GM18508 (cell line): ENCODE data around the gene LAD1.

Source experiments
- ATAC-seq: cut with Tn5 transposase; IDR thresholded peaks from one replicate; pipeline ENCODE4 v1.9.1; 2021; ENCODE audit warnings: moderate number of reproducible peaks; ENCODE audit not compliant: insufficient read depth, unreplicated experiment

Gene LAD1

DNA sequence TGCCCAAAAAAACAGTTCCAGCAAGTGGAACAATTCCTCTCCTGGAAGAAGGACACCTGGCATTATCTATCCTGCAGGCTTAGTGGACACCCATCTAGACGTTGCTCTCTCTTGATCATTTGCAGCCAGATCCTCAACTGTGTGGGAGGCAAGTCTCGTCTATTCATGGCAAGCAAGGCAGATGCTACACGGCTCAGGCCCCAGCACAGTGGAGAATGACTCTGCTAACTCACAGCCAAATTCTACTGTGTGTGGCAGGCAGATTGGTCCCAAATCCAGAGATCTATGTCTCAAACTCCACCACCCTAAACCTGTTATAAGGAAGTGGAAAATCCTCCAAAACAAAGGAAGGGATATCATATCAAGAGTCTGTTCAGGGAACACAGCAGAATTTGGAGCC lies 28.6 kb downstream of the LAD1 start:
- no peak for ATAC-seq

GRCh38 chr1:201369209-201369608 lies 29.9 kb downstream of the LAD1 start:
- no peak for ATAC-seq

- ATAC-seq, result no peak
Measured at GRCh38 chr1:201366696-201367095, 32.4 kb downstream of the LAD1 start.

DNA sequence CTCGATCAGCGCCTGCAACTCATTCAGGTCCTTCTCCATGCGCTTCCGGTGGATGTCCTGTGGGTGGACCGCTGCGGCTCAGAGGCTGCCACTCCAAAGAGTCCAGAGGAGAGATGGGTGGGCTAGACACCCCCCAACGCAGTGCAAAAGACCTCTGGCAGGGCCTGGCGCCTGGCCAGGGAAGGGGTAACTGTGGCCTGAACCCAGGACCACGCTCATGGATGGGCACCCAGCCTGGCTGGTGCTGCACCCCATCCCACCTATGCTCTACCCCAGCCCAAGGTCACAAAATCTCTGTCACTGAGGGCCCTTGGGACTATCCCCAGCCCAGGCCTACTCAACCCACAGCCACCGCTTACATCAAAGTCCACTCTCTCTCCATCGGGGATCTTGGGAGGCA lies 33.9 kb downstream of the LAD1 start:
- no peak for ATAC-seq

DNA sequence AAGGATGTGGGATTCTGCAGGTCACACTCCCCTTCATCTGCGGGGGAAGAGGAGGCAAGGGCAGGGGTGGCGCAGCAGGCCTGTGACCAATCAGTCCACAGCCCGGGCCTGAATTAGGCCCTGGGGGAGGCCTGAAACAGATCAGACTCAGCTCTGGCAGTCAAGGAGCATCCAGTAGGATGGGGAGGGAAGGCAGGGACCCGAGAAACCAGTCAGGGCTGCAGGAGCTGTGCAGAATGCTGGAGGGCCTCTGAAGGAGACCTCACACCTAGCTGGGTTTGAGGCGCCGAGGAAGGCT lies 34.4 kb downstream of the LAD1 start:
- no peak for ATAC-seq

- ATAC-seq, result no peak
Measured at GRCh38 chr1:201363467-201363866, 35.7 kb downstream of the LAD1 start.

GRCh38 chr1:201362906-201363305 lies 36.2 kb downstream of the LAD1 start:
- ATAC-seq, result no peak

GRCh38 chr1:201361652-201362504 lies 37.2 kb downstream of the LAD1 start:
- ATAC-seq, result no peak

GRCh38 chr1:201360901-201361651 lies 38.0 kb downstream of the LAD1 start:
- no peak for ATAC-seq

- ATAC-seq, result no peak
Measured at GRCh38 chr1:201360486-201360885, 38.6 kb downstream of the LAD1 start.

DNA sequence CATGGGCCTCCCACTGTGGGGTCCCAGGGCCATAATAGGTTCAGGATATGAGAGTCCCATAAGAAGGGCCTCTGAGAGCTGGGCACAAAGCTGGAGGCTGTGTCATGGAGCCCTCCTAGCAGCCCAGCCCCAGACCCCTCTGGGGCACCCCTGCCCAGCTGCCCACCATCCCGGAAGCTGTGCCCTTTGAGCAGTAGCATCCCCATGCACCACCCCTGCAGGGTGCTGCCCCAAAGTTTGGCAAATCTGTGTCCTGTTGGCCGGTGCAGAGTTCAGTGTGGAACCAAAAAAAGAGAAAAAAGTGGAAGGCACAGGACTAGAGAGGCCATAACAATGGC lies 39.3 kb downstream of the LAD1 start:
- ATAC-seq, result no peak

- ATAC-seq, result no peak
Measured at GRCh38 chr1:201359031-201359872, 39.9 kb downstream of the LAD1 start.

GRCh38 chr1:201358596-201358995 lies 40.5 kb downstream of the LAD1 start:
- no peak for ATAC-seq

DNA sequence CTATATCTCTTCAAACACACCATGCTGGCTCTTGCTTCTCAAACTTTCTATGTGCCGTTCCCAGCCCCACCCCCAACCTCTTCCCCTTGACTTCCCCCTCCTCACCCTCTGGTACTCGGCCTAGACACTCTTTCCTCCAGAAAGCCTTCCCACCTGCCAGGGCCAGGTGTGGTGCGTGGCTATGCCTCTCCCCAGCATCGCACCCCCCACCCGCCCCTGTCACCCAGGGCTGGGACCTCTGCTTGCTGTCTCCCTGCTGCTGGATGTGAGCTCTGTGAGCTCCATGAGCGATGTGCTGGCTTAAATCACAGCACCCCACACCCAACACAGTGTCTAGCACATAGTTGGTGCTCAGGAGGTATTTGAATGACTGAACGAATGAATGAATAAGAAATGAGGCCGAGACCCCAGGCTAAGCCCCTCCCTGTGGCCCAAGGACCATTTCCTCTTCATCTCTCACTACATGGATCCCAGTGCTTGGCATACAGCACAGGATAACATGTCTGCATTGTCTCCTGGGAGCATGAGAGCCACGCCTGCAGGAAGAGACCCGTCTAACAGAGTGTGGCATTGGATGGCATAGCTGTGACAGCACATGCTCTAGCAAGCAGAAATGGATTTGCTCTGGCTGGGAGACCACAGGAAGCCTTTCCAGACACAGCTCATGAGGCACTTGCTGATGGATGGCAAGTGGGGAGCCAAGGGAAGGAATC lies 41.3 kb downstream of the LAD1 start:
- ATAC-seq, result no peak

- ATAC-seq, result no peak
Measured at GRCh38 chr1:201357211-201357610, 41.9 kb downstream of the LAD1 start.

DNA sequence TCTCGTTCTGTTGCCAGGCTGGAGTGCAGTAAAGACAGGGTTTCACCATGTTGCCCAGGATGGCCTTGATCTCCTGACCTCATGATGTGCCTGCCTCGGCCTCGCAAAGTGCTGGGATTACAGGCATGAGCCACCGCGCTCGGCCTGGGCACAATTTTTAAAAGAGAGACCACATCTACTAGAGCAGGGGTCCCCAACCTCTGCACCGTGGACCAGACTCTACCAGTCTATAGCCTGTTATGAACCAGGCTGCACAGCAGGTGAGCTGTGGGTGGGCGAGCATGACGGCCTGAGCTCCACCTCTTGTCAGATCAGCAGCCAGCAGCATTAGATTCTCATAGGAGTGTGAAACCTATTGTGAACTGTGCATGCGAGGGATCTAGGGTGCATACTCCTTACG lies 42.4 kb downstream of the LAD1 start:
- ATAC-seq, result no peak

DNA sequence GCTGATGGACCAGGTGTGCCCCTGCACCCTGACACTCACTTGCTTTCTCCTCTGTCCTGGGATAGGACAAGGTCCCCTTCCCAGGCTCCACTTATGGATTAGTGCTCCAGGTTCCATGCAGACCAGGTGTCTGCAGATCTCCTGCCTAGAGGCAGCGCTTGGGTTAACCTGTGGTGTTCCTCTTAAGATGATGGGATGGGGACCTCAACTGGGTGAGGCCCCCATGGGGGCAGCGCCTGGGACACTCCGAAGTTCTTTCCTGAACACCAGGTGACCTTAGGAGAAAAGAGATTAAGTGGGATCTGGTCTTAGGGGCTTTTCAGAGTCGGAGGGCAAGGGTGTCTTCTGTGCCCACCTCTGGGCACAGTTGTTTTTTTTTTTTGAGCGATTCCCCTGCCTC lies 42.9 kb downstream of the LAD1 start:
- no peak for ATAC-seq

- no peak for ATAC-seq
Measured at GRCh38 chr1:201355471-201355870, 43.7 kb downstream of the LAD1 start.

GRCh38 chr1:201354901-201355295 lies 44.2 kb downstream of the LAD1 start:
- ATAC-seq, result no peak

DNA sequence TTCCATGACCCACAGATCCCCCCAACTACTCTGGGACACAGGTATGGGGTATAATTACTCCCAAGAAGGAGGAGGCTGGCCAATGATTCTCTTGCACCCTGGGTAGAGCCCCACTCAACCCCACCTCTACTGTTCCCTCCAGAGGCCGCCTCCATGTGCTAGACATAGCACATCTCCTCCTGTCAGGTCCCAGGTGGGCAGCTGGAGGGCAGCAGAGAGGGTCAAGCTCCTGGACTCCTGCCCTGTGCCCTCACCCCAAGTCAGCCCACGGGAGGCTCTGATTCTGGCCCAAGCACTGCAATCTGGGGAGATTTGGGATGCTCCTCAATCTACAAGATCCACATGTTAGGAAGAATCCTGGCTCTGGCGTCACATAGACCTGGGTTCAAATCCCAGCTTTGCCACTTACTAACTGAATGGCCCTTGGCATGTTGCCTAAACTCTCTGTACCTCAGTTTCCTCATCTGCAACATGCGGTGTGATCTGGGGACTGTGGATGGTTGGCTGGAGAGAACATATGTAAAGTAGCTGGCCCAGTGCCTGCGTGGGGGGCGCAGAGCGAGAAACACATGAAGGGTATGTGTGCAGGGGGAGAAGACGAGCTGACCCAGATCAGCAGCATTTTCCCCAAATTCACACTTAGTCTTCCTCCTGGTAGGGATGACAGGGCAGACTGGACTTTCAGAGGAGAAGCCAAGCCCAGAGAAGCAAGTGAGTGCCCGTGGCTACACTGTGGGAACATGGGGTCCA lies 44.8 kb downstream of the LAD1 start:
- no peak for ATAC-seq
